Chondrocyte (in vitro differentiated cells): ENCODE results near the gene IRF6. TPM values are rescaled to one million over a fixed set of nuclear protein-coding genes. Genes with fewer than 3 reads are reported as not detected.

Experiments
- DNase-seq: peaks from one replicate; pipeline ENCODE4 v3.0.0; 2021; ENCODE audit warnings: mixed read lengths, low spot score
- H3K27ac Mint-ChIP-seq: one replicate; pipeline ENCODE4 v1.8.0; 2021; ENCODE audit warnings: mild to moderate bottlenecking, moderate library complexity, mixed read lengths; ENCODE audit not compliant: unreplicated experiment
- H3K27me3 Mint-ChIP-seq: 2 replicates; pipeline ENCODE4 v1.8.0; 2021; ENCODE audit warnings: low read depth, mixed read lengths
- H3K36me3 Mint-ChIP-seq: 2 replicates; pipeline ENCODE4 v1.8.0; 2021; ENCODE audit warnings: low read depth, mixed read lengths
- H3K4me1 Mint-ChIP-seq: 2 replicates; pipeline ENCODE4 v1.8.0; 2021; ENCODE audit warnings: low read depth, mild to moderate bottlenecking, mixed read lengths
- H3K4me3 Mint-ChIP-seq: one replicate; pipeline ENCODE4 v1.8.0; 2021; ENCODE audit warnings: mild to moderate bottlenecking, moderate library complexity, mixed read lengths; ENCODE audit not compliant: unreplicated experiment
- H3K9me3 Mint-ChIP-seq: 2 replicates; pipeline ENCODE4 v1.8.0; 2021; ENCODE audit warnings: low read depth, mixed read lengths
- CTCF ChIP-seq: fragments of 200-600 bp; sonication (generic); IDR thresholded peaks from 2 replicates; pipeline ENCODE4 v1.5.0; 2021; ENCODE audit warnings: antibody characterized with exemption, mild to moderate bottlenecking, moderate library complexity
- total RNA-seq: library from RNA; stranded (reverse); gene quantifications from 3 replicates; pipeline ENCODE4 v1.2.1, GENCODE V29; 2021

IRF6 gene
- total RNA-seq, 1 donor from 2014 or later = 0.25 TPM

DNA sequence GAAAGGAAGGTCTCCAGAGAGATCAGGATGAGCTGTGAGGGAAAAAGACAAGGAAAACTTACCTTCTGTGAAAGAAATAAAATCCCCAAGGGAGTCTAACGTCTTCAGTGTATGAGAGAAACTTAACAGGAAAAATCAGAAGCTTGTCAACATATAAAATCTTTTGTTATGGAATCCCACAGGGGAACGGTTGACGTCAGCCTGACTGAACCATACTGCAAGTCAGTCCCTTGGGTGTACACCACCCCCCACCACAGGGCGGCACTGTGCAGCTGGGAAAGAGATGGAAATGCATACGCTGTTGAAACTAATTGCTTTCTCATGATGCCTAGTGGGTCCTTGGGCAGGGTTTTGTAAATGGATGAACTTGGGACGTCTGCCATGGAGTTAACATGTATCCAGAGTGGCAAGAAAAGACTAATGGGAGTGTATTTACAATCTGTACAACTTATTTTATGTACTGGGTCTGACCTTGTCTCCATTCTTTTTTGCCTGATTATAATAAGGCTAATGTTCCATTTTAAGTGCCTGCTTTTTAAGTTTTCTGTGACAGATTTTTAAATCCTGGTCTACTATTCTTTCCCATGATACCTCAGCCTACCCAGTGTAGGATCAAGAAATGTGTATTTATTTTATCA lies 44.5 kb upstream of the IRF6 start:
- Mint-ChIP-seq H3K36me3 (peaks cover 21% of the 10 kb centered on the region), H3K27me3 (no peaks in the 10 kb centered on the region), H3K27ac (peak overlapping the region; percentile 18), H3K4me1 (peaks cover 11% of the 10 kb centered on the region), H3K4me3 (no peak overlapping the region), H3K9me3 (no peaks in the 10 kb centered on the region)
- DNase-seq = no peak
- TF ChIP-seq CTCF = peak; percentile 83

DNA sequence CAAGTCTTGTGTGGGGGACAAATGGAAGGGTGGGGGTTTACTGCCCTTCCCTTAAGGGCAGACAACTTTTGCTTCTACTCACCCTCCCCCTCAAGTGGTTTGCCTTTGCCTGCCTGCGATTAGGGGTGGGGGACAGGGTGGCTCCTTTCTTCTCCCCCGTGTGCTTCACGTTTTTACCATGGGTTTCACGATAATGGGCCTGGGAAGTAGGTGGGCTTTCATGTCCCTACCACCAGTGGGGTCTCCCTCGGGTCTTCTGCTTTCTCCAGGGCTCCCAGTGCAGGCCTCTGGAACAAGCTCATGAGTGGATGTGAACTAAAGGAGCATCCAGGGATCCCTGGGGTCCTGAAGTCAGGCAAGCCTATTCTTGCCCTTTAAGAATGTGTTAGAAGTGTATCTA lies 43.4 kb upstream of the IRF6 start:
- no peaks in the 10 kb centered on the region for H3K9me3 Mint-ChIP-seq
- no peak for TF ChIP-seq CTCF
- DNase-seq = no peak
- peaks cover 11% of the 10 kb centered on the region for H3K4me1 Mint-ChIP-seq
- peaks cover 21% of the 10 kb centered on the region for H3K36me3 Mint-ChIP-seq
- H3K27ac Mint-ChIP-seq = no peak overlapping the region
- no peak overlapping the region for H3K4me3 Mint-ChIP-seq
- no peaks in the 10 kb centered on the region for H3K27me3 Mint-ChIP-seq

DNA sequence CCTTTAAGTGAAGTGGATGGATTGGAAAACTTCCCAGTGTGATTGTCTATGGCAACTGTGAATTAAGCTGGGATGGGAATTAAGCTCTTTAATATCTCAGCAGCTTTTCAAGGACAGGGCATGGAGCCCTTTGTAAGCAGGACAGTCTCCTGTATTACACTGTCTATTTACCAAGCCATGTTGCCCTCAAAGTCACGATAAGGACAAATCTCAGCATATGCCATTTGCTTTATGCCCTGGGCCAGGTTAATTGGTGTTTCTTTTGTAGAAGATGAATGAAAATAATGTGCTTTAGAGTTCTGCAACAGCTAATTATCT lies 39.4 kb upstream of the IRF6 start:
- Mint-ChIP-seq H3K4me1 (peaks cover 19% of the 10 kb centered on the region), H3K27ac (no peak overlapping the region), H3K27me3 (no peaks in the 10 kb centered on the region), H3K36me3 (peaks cover 24% of the 10 kb centered on the region), H3K4me3 (no peak overlapping the region), H3K9me3 (no peaks in the 10 kb centered on the region)
- no peak for TF ChIP-seq CTCF
- DNase-seq = no peak

- no peak for TF ChIP-seq CTCF
- Mint-ChIP-seq H3K4me3 (no peak overlapping the region), H3K9me3 (no peaks in the 10 kb centered on the region), H3K4me1 (peaks cover 20% of the 10 kb centered on the region), H3K27me3 (no peaks in the 10 kb centered on the region), H3K36me3 (peaks cover 25% of the 10 kb centered on the region), H3K27ac (no peak overlapping the region)
- no peak for DNase-seq
Observed at GRCh38 chr1:209844695-209845407, 38.9 kb upstream of the IRF6 start.

GRCh38 chr1:209840611-209841010 lies 34.7 kb upstream of the IRF6 start:
- Mint-ChIP-seq H3K4me1 (peaks cover 42% of the 10 kb centered on the region), H3K4me3 (peak overlapping the region; percentile 52), H3K27ac (peak overlapping the region; percentile 99), H3K36me3 (peaks cover 19% of the 10 kb centered on the region), H3K9me3 (no peaks in the 10 kb centered on the region), H3K27me3 (no peaks in the 10 kb centered on the region)
- TF ChIP-seq CTCF = no peak
- no peak for DNase-seq
